NK-92 (cell line): Measurements from ENCODE around the gene VDR.

ENCODE experiments used
- DNase-seq: peaks from one replicate; lab custom pipeline; 2025; ENCODE audit not compliant: unreplicated experiment; lab: John Stamatoyannopoulos, UW

VDR gene

DNA sequence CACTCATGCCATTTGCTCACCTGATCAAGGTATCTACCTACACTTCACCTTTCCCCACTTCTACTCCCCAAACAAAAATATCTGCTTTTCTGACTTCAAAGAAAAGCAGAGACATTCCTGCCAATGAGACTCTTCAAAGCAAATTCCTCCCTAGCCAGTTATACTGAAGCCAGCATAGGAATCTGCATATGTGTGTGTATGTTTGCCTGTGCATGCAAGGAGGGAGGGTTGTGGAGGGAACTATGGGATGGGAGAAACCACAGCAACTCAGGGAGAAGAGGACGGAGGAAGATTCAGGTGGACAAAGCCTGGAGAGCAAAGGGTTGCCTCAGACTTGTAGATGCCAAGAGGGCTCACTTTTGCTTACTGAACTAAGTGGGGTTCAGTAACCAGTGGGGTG, 26.4 kb upstream of the VDR start:
- no peak for DNase-seq

GRCh38 chr12:47930634-47931033, 25.8 kb upstream of the VDR start:
- DNase-seq, result no peak

DNA sequence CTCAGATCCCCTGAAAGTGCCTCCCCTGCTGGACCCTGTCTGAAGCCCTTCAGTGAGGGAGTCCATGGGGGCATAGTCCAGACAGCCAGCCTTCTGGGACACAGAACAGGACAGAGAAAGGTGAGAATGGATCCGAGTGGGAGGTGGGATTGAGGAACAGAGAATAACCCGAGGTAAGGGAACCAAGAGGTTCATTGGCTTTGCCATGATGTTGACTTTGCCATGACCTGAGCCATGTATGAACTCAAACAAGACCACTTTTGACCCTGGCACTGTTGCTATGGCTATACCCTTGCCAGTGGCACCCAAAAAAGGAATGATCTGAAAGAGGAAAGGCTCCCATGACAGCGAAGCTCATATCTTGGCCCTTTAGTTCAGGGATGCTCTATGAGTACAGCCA, 22.6 kb upstream of the VDR start:
- DNase-seq, result no peak

DNA sequence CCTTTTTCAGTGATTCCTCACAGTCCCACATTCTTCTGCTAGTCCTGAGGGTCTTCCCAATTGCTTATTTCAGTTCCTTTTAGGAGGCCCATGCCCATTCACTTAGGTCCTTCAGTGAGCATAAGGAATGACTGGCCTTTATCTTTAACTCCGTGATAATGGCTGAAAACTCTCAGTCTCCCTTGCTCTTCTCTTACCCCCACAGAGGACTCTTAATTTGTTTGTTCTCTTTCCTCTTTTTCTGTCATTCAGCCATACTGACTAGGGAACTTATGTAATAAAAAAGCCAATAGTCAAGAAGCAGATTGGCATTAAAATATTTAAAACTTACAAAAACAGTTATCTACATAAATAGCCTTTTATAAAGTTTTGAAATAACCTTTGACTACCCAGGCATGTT, 17.1 kb upstream of the VDR start:
- DNase-seq, result no peak

GRCh38 chr12:47920913-47921312, 16.1 kb upstream of the VDR start:
- no peak for DNase-seq

DNA sequence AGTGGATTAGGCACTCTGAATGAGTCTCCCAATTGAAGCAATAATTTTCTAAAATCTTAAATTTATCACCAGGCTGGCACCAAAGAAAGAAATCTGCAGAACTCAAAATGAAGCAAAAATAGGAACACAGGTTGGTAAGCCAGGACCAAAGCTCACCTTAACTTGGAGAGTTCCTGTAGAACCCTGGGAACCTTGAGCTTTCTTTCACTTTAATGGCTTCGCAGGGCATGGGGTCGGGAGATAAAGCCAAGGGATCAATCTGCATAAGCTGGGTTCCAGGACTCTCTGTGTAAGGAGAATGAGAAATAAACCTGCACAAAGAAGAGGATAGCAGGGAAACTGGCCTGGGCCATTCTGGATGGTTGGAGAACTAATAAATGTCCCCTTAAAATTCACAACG, 8.3 kb upstream of the VDR start:
- no peak for DNase-seq

DNA sequence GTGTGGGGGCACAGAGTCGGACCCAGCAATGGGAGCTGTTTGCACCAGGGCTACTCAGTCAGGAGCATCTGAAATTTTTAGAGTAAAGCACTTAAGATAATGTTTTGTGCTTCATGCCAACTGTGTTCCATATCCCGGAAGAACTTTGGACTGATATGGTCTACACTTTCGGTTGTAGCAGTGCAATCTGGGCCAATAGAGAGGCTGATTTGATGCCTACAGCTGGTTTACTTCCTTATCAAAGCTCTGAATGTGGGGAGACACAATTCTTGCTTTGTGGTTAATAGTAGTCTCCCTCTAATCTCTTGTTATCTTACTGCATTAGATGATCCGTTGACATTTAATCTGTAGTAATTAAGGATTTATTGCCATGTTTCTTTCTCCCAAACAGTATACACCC, 7.8 kb upstream of the VDR start:
- DNase-seq, result no peak

DNA sequence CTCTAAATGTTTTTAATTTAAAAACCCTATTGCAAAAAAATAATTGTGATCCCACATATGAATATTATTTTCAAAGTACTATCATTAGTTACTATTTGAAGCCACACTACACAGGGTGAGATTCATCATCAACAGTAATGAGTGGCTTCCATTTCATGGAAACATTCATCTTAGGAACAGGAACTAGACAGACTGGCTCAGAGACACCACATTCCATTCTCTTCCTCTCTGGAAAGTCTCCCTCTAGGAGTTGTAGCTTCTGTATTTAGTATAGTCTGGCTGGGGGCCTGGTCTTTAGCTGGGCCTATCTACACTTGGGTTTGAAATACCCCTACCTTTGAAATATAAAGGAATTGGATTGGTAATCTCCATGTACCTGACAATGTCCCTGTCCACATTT, 6.2 kb upstream of the VDR start:
- no peak for DNase-seq

- DNase-seq, result no peak
Observed at GRCh38 chr12:47910486-47910885, 5.7 kb upstream of the VDR start.

GRCh38 chr12:47909839-47910465, 5.2 kb upstream of the VDR start:
- no peak for DNase-seq

DNA sequence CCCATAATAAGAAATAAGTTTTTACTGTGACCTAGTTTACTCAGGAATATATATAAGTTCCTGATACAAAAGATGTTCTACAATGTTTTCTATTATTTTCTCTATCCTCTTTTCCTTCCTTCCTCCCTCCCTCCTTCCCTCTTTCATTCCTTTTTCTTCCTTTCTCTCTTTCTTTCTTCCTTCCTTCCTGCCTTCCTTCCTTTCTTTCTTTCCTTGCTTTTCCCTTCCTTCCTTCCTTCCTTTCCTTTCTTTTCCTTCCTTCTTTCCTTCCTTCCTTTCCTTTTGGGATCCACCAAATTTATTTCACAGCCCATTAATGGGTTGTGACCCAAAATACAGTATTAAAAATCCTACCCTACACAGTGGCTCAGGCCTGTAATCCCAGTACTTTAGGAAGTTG, 3.9 kb upstream of the VDR start:
- DNase-seq, result no peak

- DNase-seq, result no peak
Observed at GRCh38 chr12:47907851-47908454, 3.2 kb upstream of the VDR start.

DNA sequence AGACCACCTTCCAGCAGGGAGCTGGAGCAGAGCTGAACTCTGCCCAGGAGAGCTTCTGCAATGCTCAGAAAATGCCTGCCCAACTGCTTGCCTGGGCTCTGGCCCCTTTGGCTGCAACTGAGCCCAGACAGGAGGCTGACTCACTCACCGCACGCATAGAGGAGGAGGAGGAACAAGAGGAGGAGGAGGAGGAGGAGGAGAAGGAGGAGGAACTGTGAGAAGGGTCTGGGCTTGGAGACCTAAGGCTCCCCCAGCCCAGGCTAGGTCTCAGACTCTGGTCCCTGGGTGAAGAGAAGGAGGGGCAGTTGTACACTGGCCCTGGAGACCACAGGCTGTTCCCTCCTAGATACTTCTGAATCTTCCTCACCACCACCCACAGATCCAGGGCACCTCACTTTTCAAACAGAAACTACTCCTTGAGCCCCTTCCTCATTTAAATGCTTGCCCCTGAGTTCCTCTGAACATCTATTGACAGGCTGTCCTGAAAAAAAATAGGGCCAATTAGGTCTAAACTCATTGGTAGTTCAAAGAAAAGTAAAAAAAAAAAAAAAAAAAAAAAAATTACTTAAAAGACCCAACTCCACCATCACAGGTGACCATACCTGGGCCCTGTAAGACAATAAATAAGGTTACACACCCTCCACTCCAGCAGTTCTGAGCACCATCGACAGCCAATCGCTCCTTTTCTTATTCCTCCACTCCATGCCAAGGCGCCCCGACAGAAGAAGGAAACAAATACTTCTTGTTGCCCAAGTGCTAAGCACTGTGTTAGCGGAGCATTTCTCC, 674 bp downstream of the VDR start:
- DNase-seq, result no peak

GRCh38 chr12:47903151-47903611, 1.6 kb downstream of the VDR start:
- DNase-seq, result no peak

DNA sequence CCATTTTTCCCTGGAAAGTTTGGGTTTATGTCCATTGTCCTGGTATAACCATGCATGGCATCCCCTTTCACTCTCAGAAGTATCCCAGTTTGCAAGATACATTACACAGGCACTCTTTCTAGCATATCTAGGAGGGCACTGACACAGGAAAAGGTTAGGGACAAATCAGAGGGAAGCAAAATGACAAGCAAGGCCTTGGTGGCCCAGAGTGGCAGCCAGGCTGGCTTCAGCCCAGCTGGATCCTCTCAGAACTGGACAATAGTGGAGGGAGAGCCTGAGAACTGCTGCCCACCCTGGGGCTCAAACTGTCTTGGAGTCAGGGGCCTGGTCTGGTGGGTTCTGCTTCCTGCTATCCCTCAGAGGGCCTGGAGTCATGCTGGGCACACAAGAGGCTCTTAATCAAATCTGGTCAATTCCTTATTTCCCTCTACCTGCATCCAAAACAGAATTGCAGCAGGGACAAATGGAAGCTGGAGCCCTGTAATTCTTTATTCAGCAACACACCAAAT, 2.6 kb downstream of the VDR start:
- no peak for DNase-seq

GRCh38 chr12:47901718-47902093, 3.1 kb downstream of the VDR start:
- no peak for DNase-seq

DNA sequence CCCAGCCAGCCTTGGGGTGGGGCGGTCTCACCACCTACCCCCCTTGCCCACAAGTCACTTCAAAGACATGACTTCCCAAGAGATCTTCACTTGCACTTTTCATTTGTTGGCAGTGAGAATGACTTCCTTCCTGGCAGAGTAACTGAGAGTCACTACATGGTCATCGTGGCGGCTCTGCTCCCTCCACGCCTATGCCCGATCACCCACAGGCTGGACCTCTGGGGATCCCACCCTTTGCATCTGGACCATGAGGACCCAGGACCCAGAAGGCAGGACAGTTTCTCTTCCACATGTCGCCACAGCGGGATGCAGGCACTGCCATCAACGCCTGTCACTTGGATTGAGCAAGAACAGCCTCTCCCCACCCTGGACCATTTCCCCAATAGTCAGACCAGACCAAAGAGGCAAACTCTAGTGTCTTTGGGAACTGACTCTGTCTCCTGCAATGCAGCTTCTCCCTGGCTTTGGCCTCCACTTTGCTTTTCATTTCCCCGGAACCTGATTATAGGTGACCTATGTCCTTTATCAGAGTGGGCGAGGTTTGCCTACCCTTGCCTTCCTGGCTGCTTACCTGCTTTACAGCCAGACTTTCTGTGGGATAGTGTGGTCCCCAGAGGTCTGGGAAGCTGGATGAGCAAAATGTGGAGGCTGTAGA, 3.6 kb downstream of the VDR start:
- DNase-seq, result no peak

DNA sequence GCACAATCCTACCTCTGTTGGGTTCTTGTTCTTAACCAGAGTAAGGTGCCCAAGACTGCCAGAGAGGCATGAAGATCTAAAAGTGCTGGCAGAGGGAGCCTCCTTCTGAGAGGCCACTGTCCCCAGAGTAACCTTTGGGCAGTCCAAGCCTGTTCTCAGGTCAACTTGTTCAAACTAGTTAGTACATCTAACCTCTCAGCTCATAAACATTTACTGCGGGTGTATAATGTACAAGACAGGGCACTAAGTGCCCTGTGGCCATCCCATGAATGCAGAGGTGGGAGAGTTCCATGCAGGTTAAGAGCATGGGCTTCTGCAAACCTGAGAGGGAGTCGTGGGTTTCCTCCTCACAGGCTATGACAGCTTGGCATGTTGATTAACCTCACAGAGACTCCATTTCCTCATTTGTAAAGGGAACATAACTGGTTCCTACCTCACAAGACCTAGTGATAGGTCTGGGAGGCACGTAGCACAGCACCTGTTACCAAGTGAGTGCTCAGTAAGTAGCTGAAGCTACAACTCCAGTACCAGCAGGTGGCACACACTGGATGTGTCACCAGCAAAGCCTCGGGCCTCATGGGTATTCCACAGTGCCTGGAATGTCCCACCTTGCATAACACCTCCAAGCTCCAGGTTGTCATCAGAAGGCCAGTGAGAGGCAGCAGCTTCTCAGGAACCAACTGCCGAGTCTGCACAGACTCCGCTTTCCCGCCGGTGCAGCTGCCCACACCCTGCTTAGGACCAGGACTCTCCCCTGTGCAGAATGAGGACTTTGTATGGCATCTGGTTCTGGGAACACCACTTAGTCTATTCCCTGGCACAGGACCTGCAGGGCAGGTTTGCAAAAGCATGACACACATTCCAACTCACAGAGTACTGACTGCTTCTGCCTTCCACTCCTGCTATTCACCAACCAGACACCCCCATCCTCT, 4.4 kb downstream of the VDR start:
- DNase-seq, result no peak

DNA sequence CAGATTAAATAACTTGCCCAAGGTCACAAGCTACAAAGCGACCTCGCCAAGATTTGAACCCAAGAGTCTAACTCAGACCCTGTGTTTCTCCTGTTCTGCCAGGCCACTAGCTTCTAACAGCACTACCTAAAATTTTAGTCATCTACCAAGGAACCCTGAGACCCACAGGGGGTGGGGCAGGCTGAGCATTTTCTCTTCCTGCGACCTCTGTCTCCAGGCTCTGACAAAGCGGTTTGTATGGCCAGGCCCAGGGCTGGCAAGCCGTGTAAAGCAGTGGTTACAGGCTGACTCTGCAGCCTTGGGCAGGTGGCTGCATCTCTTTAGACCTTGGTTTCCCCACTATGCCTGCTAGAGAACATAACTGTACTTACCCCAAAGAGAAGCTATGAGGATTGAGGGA, 5.3 kb downstream of the VDR start:
- DNase-seq, result no peak

GRCh38 chr12:47896633-47897032, 8.2 kb downstream of the VDR start:
- DNase-seq, result no peak

DNA sequence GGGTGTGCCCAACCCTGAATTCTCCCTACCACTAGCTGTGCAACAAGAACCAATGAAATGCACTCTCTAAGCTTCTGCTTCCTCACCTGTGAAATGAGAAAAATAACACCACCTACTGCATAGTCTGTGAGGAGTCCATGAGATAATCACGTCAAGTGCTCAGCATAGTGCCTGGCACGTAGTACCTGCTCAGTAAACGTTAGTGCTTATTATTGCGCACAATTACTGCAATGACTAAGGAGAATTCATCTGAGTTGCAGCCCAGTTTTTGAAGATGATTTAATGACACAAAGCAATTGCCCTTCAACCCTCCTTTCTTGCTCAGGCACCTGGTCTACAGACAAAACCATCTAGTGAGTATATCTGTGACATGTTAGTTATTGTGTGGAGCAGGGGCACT, 8.8 kb downstream of the VDR start:
- DNase-seq, result no peak
